DND-41 (cell line): ENCODE results near the gene SEMA4F.

Source experiments
- ATAC-seq: fragments of 200-7000 bp; cut with Tn5 transposase; 3 replicates; pipeline ENCODE4 v1.9.1; 2021; ENCODE audit warnings: low read depth; ENCODE audit not compliant: insufficient read depth
- DNase-seq: peaks from one replicate; pipeline ENCODE4 v3.0.0-alpha.2; 2020
- H2AFZ ChIP-seq: 2 replicates; pipeline ENCODE4 v1.6.0; 2012; ENCODE audit warnings: low read depth, low read length
- H3K27ac ChIP-seq: 2 replicates; pipeline ENCODE4 v1.5.1; 2012; ENCODE audit warnings: low read length, inconsistent platforms
- H3K27me3 ChIP-seq: fragments of 200-600 bp; sonication (generic); 2 replicates; pipeline ENCODE4 v1.6.0; 2012; ENCODE audit warnings: low read length, mild to moderate bottlenecking, inconsistent platforms; ENCODE audit not compliant: insufficient read depth, poor library complexity
- H3K36me3 ChIP-seq: 2 replicates; pipeline ENCODE4 v1.5.1; 2012; ENCODE audit warnings: low read length, inconsistent platforms; ENCODE audit not compliant: insufficient read depth
- H3K4me1 ChIP-seq: 2 replicates; pipeline ENCODE4 v1.5.1; 2012; ENCODE audit warnings: mild to moderate bottlenecking, low read length; ENCODE audit not compliant: insufficient read depth
- H3K4me2 ChIP-seq: 2 replicates; pipeline ENCODE4 v1.6.0; 2012; ENCODE audit warnings: mild to moderate bottlenecking, moderate library complexity, low read length, inconsistent platforms; ENCODE audit not compliant: insufficient read depth
- H3K4me3 ChIP-seq, 2 experiments: fragments of 200-600 bp in 1 of 2; shearing (Covaris generic) in 1 of 2; 2 replicates each; pipeline ENCODE4 v1.5.1; 2012 to 2016; ENCODE audit warnings: inconsistent platforms in 2 of 2, low read length in 2 of 2, mild to moderate bottlenecking in 2 of 2, low read depth in 1 of 2, moderate library complexity in 1 of 2
- H3K79me2 ChIP-seq: 2 replicates; pipeline ENCODE4 v1.6.0; 2012; ENCODE audit warnings: low read length, inconsistent platforms; ENCODE audit not compliant: insufficient read depth
- H3K9ac ChIP-seq: 2 replicates; pipeline ENCODE4 v1.6.0; 2012; ENCODE audit warnings: low read depth, mild to moderate bottlenecking, inconsistent platforms, low read length, moderate library complexity
- H3K9me3 ChIP-seq: 2 replicates; pipeline ENCODE4 v1.5.1; 2012; ENCODE audit warnings: low read length, moderate library complexity, mild to moderate bottlenecking, inconsistent platforms; ENCODE audit not compliant: insufficient read depth, severe bottlenecking
- H4K20me1 ChIP-seq: 2 replicates; pipeline ENCODE4 v1.6.0; 2012; ENCODE audit warnings: low read length; ENCODE audit not compliant: insufficient read depth
- EZH2 ChIP-seq: IDR thresholded peaks from 3 replicates; pipeline ENCODE4 v1.6.1; 2012; ENCODE audit warnings: borderline replicate concordance, low read depth, mild to moderate bottlenecking, moderate library complexity, low read length, inconsistent platforms; ENCODE audit not compliant: severe bottlenecking
- TF ChIP-seq, protein P1 (sequence below): IDR thresholded peaks from 2 replicates; pipeline ENCODE4 v1.5.1; 2012; ENCODE audit warnings: borderline replicate concordance, low read length, moderate library complexity, mild to moderate bottlenecking; ENCODE audit not compliant: poor library complexity, severe bottlenecking; ENCODE audit errors: extremely low read depth

The SEMA4F gene

DNA sequence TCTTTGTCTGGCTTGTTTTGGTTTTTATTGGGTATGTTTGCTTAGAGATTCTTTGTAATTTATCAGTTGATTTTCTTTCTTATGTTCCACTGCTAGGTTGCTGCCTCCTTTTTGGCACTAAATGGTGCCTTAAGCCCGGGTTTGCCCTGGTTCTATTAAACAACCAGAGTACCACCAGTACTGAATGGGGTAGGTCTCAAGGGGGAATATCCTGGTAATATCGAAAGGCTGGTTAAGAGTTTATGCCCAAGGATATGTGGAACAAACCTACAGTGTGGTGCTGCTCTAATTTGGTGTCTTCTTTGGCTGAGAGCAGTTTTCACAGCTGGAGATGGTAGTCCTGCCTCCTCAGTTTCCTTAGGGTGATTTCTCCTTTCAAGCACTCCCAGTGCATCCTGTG, 76.5 kb downstream of the SEMA4F start:
- H4K20me1 ChIP-seq: no peaks in the 10 kb centered on the region
- peaks cover 19% of the 10 kb centered on the region for H3K4me1 ChIP-seq
- TF ChIP-seq, protein P1, sequence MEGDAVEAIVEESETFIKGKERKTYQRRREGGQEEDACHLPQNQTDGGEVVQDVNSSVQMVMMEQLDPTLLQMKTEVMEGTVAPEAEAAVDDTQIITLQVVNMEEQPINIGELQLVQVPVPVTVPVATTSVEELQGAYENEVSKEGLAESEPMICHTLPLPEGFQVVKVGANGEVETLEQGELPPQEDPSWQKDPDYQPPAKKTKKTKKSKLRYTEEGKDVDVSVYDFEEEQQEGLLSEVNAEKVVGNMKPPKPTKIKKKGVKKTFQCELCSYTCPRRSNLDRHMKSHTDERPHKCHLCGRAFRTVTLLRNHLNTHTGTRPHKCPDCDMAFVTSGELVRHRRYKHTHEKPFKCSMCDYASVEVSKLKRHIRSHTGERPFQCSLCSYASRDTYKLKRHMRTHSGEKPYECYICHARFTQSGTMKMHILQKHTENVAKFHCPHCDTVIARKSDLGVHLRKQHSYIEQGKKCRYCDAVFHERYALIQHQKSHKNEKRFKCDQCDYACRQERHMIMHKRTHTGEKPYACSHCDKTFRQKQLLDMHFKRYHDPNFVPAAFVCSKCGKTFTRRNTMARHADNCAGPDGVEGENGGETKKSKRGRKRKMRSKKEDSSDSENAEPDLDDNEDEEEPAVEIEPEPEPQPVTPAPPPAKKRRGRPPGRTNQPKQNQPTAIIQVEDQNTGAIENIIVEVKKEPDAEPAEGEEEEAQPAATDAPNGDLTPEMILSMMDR: no peak
- TF ChIP-seq EZH2: no peak
- H3K9ac ChIP-seq: no peak overlapping the region
- H2AFZ ChIP-seq: no peak overlapping the region
- H3K36me3 ChIP-seq: no peaks in the 10 kb centered on the region
- ATAC-seq (no peak), DNase-seq (no peak)
- H3K9me3 ChIP-seq: no peaks in the 10 kb centered on the region
- H3K27me3 ChIP-seq: no peaks in the 10 kb centered on the region
- no peak overlapping the region for H3K4me2 ChIP-seq
- no peaks in the 10 kb centered on the region for H3K79me2 ChIP-seq
- H3K4me3 ChIP-seq: no peak overlapping the region
- H3K27ac ChIP-seq: no peak overlapping the region
